Measurements from ENCODE around the gene RHOU.

DNA sequence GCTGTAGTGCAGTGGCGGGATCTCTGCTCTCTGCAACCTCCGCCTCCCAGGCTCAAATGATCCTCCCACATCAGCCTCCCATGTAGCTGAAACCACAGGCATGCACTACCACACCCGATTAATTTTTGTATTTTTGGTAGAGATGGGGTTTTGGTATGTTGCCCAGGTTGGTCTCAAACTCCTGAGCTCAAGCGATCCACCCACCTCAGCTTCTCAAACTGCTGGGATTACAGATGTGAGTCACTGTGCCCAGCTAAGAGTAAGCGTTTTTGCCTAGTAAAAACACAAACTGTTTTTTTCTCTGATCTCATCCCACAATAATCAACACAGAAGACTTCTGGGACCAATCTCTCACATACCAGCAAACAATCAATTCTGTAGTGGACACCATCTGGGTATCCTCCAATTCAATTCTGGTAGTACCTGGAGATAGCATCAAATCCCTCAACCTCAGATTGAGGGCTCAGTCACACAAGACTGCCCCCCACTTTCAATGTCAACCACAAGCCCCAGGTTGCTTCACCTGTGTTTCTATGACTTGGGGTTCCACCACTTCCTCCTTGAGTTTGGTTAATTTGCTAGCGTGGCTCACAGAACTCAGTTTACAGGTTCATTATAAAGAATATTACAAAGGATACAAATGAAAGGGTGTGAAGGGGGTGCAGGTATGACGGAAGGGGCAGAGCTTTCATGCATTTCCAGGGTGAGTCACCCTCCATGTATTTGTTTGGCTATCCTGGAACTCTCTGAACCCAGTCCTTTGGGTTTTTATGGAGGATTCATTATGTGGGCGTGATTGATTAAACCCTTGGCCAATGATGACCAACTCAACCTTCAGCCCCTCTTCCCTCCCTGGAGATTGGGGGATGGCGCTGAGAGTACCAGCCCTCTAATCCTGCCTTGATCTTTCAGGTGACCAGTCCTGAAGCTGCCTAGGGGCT lies 40.0 kb upstream of the RHOU start:
- TF ChIP-seq, protein P1, sequence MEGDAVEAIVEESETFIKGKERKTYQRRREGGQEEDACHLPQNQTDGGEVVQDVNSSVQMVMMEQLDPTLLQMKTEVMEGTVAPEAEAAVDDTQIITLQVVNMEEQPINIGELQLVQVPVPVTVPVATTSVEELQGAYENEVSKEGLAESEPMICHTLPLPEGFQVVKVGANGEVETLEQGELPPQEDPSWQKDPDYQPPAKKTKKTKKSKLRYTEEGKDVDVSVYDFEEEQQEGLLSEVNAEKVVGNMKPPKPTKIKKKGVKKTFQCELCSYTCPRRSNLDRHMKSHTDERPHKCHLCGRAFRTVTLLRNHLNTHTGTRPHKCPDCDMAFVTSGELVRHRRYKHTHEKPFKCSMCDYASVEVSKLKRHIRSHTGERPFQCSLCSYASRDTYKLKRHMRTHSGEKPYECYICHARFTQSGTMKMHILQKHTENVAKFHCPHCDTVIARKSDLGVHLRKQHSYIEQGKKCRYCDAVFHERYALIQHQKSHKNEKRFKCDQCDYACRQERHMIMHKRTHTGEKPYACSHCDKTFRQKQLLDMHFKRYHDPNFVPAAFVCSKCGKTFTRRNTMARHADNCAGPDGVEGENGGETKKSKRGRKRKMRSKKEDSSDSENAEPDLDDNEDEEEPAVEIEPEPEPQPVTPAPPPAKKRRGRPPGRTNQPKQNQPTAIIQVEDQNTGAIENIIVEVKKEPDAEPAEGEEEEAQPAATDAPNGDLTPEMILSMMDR (IDR thresholded peaks at IDR 0.05), result no peak
- TF ChIP-seq EP300 (IDR thresholded peaks at IDR 0.05) (no peak), POLR2A (IDR thresholded peaks at IDR 0.05) (no peak)
